Measurements from ENCODE around the gene TBCD.

DNA sequence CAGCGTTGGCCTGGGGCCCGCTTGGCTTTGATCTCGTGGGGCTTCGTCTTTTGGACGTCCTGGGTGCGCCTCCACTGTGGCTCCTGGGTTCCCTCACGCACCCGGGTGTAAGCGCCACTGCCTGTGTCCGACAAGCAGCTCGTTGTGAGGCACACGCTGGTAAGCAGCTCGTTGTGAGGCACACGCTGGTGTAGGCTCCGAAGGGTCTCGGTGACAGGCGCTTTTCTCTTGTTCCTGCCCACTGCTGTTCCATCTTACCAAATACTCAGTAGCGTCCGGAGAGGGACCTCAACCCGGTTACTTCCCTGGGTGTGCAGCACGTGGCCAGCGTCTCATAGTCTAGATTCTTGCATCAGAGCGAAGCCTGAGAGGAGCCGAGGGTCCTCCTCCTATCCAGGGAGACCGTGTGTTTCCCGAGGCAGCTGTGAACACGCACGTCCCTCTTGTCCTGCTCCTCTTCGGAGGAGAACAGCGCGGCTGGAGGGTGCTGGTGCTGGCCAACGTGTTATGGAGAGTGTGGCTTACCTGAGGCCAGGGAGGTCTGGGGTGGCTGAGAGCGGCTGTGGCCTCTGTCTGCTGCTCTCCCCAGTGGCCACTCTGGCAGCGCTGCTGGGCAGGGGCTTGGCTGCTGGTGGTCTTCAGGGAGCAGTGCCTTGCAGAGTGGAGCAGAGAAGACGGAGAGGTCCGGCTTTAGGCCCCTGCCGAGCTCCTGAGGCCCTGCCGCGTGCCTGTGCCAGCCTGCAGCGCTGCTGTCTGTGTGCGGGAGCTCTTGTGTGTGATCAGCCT is 120.1 kb downstream of the TBCD start:
- TF ChIP-seq, protein P1, sequence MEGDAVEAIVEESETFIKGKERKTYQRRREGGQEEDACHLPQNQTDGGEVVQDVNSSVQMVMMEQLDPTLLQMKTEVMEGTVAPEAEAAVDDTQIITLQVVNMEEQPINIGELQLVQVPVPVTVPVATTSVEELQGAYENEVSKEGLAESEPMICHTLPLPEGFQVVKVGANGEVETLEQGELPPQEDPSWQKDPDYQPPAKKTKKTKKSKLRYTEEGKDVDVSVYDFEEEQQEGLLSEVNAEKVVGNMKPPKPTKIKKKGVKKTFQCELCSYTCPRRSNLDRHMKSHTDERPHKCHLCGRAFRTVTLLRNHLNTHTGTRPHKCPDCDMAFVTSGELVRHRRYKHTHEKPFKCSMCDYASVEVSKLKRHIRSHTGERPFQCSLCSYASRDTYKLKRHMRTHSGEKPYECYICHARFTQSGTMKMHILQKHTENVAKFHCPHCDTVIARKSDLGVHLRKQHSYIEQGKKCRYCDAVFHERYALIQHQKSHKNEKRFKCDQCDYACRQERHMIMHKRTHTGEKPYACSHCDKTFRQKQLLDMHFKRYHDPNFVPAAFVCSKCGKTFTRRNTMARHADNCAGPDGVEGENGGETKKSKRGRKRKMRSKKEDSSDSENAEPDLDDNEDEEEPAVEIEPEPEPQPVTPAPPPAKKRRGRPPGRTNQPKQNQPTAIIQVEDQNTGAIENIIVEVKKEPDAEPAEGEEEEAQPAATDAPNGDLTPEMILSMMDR (conservative IDR thresholded peaks at IDR 0.05; ENCODE audit: low read length), result peak; percentile 65
- no peak for TF ChIP-seq EZH2phosphoT487 (IDR thresholded peaks at IDR 0.05; ENCODE audit: borderline replicate concordance, low read depth, low read length)

Measured in OCI-LY7 (cell line).